HEK293 (cell line): ENCODE results near the gene STX10.

Source experiments
- CTCF ChIA-PET: fragments of 350-600 bp; formaldehyde crosslinking; extraction: SDS; loops from one replicate; lab custom pipeline; 2021; ENCODE audit warnings: antibody characterized with exemption; lab: Yijun Ruan, JAX
- POLR2A ChIA-PET: fragments of 300-600 bp; formaldehyde crosslinking; extraction: SDS; loops from one replicate; lab custom pipeline; 2020; ENCODE audit warnings: antibody characterized with exemption, inconsistent platforms; lab: Yijun Ruan, JAX
- H3K27ac ChIP-seq: fragments of 200-500 bp; sonication (Bioruptor generic); 2 replicates; pipeline ENCODE4 v1.5.1; 2014; ENCODE audit warnings: low read depth, low read length, control low read depth, inconsistent platforms; ENCODE audit errors: extremely low read depth
- H3K36me3 ChIP-seq, 2 experiments: fragments of 200-500 bp in 1 of 2; sonication (Bioruptor generic) in 1 of 2; 1 replicate in 1 of 2; 2 replicates in 1 of 2; pipeline ENCODE4 v1.5.1; 2014 to 2017; ENCODE audit warnings: inconsistent platforms in 2 of 2, low read length in 2 of 2; ENCODE audit not compliant: control insufficient read depth in 2 of 2, insufficient read depth in 1 of 2
- H3K4me1 ChIP-seq: fragments of 200-500 bp; sonication (Bioruptor generic); 2 replicates; pipeline ENCODE4 v1.5.1; 2014; ENCODE audit warnings: mild to moderate bottlenecking, low read length, inconsistent platforms; ENCODE audit not compliant: control insufficient read depth, insufficient read depth
- H3K4me3 ChIP-seq: 2 replicates; pipeline ENCODE4 v1.5.1; 2011; ENCODE audit warnings: low read depth, mild to moderate bottlenecking, control low read depth, low read length, moderate library complexity
- H3K9me3 ChIP-seq: fragments of 200-500 bp; sonication (Bioruptor generic); 2 replicates; pipeline ENCODE4 v1.5.1; 2014; ENCODE audit warnings: low read depth, low read length, inconsistent platforms; ENCODE audit not compliant: control insufficient read depth, insufficient read depth
- BCL11B ChIP-seq: fragments of 450-650 bp; formaldehyde crosslinking; IDR thresholded peaks from 2 replicates; pipeline ENCODE4 v1.5.1; 2016; ENCODE audit warnings: low read depth, missing biosample characterization, missing genetic modification characterization
- FEZF1 ChIP-seq: fragments of 450-650 bp; formaldehyde crosslinking; IDR thresholded peaks from 2 replicates; pipeline ENCODE4 v1.5.1; 2016; ENCODE audit warnings: missing biosample characterization, missing genetic modification characterization
- KLF9 ChIP-seq: fragments of 450-650 bp; formaldehyde crosslinking; IDR thresholded peaks from 2 replicates; pipeline ENCODE4 v1.5.1; 2016; ENCODE audit warnings: missing biosample characterization, missing genetic modification characterization, low read depth
- WT1 ChIP-seq: fragments of 450-650 bp; formaldehyde crosslinking; IDR thresholded peaks from 2 replicates; pipeline ENCODE4 v1.5.1; 2016; ENCODE audit warnings: missing biosample characterization, missing genetic modification characterization
- ZBTB17 ChIP-seq: fragments of 450-650 bp; formaldehyde crosslinking; IDR thresholded peaks from 2 replicates; pipeline ENCODE4 v1.5.1; 2016; ENCODE audit warnings: missing biosample characterization, missing genetic modification characterization
- ZBTB20 ChIP-seq: fragments of 450-650 bp; formaldehyde crosslinking; IDR thresholded peaks from 2 replicates; pipeline ENCODE4 v1.5.1; 2016; ENCODE audit warnings: missing biosample characterization, missing genetic modification characterization
- ZFP41 ChIP-seq: fragments of 450-650 bp; formaldehyde crosslinking; IDR thresholded peaks from 2 replicates; pipeline ENCODE4 v1.5.1; 2016; ENCODE audit warnings: missing biosample characterization, missing genetic modification characterization, borderline replicate concordance
- ZIC2 ChIP-seq: fragments of 450-650 bp; formaldehyde crosslinking; IDR thresholded peaks from 2 replicates; pipeline ENCODE4 v1.5.1; 2016; ENCODE audit warnings: missing biosample characterization, missing genetic modification characterization
- ZNF121 ChIP-seq: fragments of 450-650 bp; formaldehyde crosslinking; IDR thresholded peaks from 2 replicates; pipeline ENCODE4 v1.5.1; 2016; ENCODE audit warnings: missing biosample characterization, missing genetic modification characterization
- ZNF155 ChIP-seq: fragments of 450-650 bp; formaldehyde crosslinking; IDR thresholded peaks from 2 replicates; pipeline ENCODE4 v1.5.1; 2016; ENCODE audit warnings: missing biosample characterization, missing genetic modification characterization
- ZNF324 ChIP-seq: fragments of 450-650 bp; formaldehyde crosslinking; IDR thresholded peaks from 2 replicates; pipeline ENCODE4 v1.5.1; 2016; ENCODE audit warnings: missing biosample characterization, missing genetic modification characterization
- ZNF37A ChIP-seq: fragments of 450-650 bp; IDR thresholded peaks from 2 replicates; pipeline ENCODE4 v1.5.1; 2018; ENCODE audit warnings: missing biosample characterization, missing genetic modification characterization
- ZNF473 ChIP-seq: fragments of 450-650 bp; formaldehyde crosslinking; IDR thresholded peaks from 2 replicates; pipeline ENCODE4 v1.5.1; 2017; ENCODE audit warnings: missing biosample characterization, missing genetic modification characterization
- ZNF837 ChIP-seq: fragments of 450-650 bp; formaldehyde crosslinking; IDR thresholded peaks from 2 replicates; pipeline ENCODE4 v1.5.1; 2016; ENCODE audit warnings: missing biosample characterization, missing genetic modification characterization
- ZSCAN23 ChIP-seq: fragments of 450-650 bp; formaldehyde crosslinking; IDR thresholded peaks from 2 replicates; pipeline ENCODE4 v1.5.1; 2016; ENCODE audit warnings: missing biosample characterization, missing genetic modification characterization
- TF ChIP-seq, protein P1 (sequence below): fragments of 450-650 bp; formaldehyde crosslinking; IDR thresholded peaks from 2 replicates; pipeline ENCODE4 v1.5.1; 2017; ENCODE audit warnings: missing biosample characterization, missing genetic modification characterization
- TF ChIP-seq, protein P2 (sequence below): fragments of 450-650 bp; formaldehyde crosslinking; IDR thresholded peaks from 2 replicates; pipeline ENCODE4 v1.5.1; 2016; ENCODE audit warnings: missing biosample characterization, missing genetic modification characterization
- TF ChIP-seq, protein P3 (sequence below): fragments of 450-650 bp; formaldehyde crosslinking; IDR thresholded peaks from 2 replicates; pipeline ENCODE4 v1.5.1; 2017; ENCODE audit warnings: missing biosample characterization, mild to moderate bottlenecking, missing genetic modification characterization, moderate library complexity
- TF ChIP-seq, protein P4 (sequence below): fragments of 450-650 bp; formaldehyde crosslinking; conservative IDR thresholded peaks from 2 replicates; pipeline ENCODE4 v1.5.1; 2016; ENCODE audit warnings: low read depth, missing biosample characterization, missing genetic modification characterization
- TF ChIP-seq, protein P5 (sequence below): fragments of 450-650 bp; formaldehyde crosslinking; IDR thresholded peaks from 2 replicates; pipeline ENCODE4 v1.5.1; 2017; ENCODE audit warnings: missing biosample characterization, missing genetic modification characterization
- TF ChIP-seq, protein P6 (sequence below): fragments of 450-650 bp; formaldehyde crosslinking; IDR thresholded peaks from 2 replicates; pipeline ENCODE4 v1.5.1; 2016; ENCODE audit warnings: missing biosample characterization, missing genetic modification characterization

STX10 gene

DNA sequence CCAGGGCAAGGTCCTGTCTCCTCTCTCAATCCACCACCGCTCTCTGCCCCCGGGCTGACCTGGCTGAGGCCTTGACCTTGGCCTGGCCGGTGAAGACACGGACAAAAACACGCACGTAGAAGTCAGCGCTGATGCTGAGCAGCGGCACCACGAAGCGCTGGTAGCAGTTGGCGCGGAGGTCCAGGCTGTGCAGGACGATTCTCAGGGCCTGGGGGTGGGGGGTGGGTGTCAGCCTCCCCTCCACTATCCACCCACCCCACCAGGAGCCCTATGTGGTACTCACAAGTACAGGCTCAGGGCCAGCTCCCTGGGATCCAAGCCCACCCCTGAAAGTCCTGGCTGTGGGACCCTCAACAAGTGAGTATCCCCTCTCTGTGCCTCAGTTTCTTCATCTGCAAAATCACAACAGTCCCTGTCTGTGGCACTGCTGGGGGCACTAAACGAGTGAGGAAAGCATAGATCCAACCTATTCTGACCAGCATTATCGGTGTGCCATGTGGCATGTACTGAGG is 40.0 kb downstream of the STX10 start:
- peaks cover 14 to 56% of the 10 kb centered on the region in 2 experiments; a peak in 2 of 3 replicates for H3K36me3 ChIP-seq
- TF ChIP-seq ZFP41 (tag by site-specific recombination) (no peak), ZNF155 (tag by site-specific recombination) (no peak), ZNF473 (tag by site-specific recombination) (no peak), BCL11B (tag by site-specific recombination) (no peak), ZNF37A (tag by site-specific recombination) (no peak)
- TF ChIP-seq, protein P1, sequence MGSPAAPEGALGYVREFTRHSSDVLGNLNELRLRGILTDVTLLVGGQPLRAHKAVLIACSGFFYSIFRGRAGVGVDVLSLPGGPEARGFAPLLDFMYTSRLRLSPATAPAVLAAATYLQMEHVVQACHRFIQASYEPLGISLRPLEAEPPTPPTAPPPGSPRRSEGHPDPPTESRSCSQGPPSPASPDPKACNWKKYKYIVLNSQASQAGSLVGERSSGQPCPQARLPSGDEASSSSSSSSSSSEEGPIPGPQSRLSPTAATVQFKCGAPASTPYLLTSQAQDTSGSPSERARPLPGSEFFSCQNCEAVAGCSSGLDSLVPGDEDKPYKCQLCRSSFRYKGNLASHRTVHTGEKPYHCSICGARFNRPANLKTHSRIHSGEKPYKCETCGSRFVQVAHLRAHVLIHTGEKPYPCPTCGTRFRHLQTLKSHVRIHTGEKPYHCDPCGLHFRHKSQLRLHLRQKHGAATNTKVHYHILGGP (tag by site-specific recombination), result no peak
- TF ChIP-seq, protein P2, sequence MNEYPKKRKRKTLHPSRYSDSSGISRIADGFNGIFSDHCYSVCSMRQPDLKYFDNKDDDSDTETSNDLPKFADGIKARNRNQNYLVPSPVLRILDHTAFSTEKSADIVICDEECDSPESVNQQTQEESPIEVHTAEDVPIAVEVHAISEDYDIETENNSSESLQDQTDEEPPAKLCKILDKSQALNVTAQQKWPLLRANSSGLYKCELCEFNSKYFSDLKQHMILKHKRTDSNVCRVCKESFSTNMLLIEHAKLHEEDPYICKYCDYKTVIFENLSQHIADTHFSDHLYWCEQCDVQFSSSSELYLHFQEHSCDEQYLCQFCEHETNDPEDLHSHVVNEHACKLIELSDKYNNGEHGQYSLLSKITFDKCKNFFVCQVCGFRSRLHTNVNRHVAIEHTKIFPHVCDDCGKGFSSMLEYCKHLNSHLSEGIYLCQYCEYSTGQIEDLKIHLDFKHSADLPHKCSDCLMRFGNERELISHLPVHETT (tag by site-specific recombination), result no peak
- POLR2A ChIA-PET, result no interaction called here
- H3K9me3 ChIP-seq, result no peaks in the 10 kb centered on the region
- H3K4me1 ChIP-seq, result no peaks in the 10 kb centered on the region
- no peak overlapping the region for H3K4me3 ChIP-seq
- CTCF ChIA-PET, result interaction anchor here (0.6 kb wide), 1 partner anchor 144 kb away, joined by 4 read pairs; no protein-coding TSS in a partner anchor
- H3K27ac ChIP-seq, result no peak overlapping the region

DNA sequence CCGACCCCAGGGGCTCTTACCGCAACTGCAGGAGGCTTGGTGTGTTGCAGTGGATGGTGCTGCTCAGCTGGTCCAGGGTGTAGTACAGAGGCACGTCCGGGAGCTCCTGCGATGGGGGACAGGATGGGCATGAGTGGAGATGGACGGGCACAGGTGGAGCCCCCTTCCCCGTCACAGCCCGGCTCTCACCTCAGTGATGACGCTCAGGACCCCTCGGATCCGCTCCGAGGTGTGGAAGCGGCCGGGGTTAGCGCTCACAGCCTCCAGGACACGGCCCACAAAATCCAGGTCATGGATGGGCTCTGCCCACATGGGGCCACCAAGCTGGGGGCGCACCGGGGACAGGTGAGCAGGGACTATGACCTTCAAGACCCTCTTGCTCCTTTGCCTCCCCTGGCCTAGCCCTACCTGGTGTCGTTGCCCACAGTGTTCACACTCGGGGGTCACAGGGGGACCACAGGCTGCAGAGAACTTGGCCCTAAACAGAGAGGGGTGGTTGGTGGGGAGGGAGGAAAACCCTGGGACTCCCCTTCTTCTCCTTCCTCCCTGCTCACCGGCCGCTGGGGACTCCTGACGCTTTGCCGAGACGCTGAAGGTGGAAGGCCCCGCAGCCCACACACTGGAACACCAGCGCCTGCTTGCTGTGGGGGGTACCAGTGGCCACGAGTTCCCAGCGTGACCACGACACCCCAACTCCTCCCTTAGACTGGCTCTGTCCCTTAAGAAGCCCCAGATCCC is 40.6 kb downstream of the STX10 start:
- no peak overlapping the region for H3K27ac ChIP-seq
- H3K9me3 ChIP-seq, result no peaks in the 10 kb centered on the region
- H3K4me3 ChIP-seq, result no peak overlapping the region
- ChIA-PET POLR2A (no interaction called here), CTCF (interaction anchor here (0.6 kb wide), 2 partner anchors 18 to 143 kb away, joined by 3 to 4 read pairs; no protein-coding TSS in a partner anchor)
- no peaks in the 10 kb centered on the region for H3K4me1 ChIP-seq
- peaks cover 11 to 57% of the 10 kb centered on the region in 2 experiments; a peak in 2 of 3 replicates for H3K36me3 ChIP-seq
- no peak for TF ChIP-seq KLF9
- no peak for TF ChIP-seq FEZF1 (tag by site-specific recombination)
- no peak for TF ChIP-seq ZBTB20 (tag by site-specific recombination)
- TF ChIP-seq, protein P3, sequence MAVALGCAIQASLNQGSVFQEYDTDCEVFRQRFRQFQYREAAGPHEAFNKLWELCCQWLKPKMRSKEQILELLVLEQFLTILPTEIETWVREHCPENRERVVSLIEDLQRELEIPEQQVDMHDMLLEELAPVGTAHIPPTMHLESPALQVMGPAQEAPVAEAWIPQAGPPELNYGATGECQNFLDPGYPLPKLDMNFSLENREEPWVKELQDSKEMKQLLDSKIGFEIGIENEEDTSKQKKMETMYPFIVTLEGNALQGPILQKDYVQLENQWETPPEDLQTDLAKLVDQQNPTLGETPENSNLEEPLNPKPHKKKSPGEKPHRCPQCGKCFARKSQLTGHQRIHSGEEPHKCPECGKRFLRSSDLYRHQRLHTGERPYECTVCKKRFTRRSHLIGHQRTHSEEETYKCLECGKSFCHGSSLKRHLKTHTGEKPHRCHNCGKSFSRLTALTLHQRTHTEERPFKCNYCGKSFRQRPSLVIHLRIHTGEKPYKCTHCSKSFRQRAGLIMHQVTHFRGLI, result no peak
- no peak for TF ChIP-seq ZNF837 (tag by site-specific recombination)
- no peak for TF ChIP-seq WT1 (tag by site-specific recombination)
- no peak for TF ChIP-seq ZNF324 (tag by site-specific recombination)
- no peak for TF ChIP-seq ZNF121 (tag by site-specific recombination)
- TF ChIP-seq, protein P4, sequence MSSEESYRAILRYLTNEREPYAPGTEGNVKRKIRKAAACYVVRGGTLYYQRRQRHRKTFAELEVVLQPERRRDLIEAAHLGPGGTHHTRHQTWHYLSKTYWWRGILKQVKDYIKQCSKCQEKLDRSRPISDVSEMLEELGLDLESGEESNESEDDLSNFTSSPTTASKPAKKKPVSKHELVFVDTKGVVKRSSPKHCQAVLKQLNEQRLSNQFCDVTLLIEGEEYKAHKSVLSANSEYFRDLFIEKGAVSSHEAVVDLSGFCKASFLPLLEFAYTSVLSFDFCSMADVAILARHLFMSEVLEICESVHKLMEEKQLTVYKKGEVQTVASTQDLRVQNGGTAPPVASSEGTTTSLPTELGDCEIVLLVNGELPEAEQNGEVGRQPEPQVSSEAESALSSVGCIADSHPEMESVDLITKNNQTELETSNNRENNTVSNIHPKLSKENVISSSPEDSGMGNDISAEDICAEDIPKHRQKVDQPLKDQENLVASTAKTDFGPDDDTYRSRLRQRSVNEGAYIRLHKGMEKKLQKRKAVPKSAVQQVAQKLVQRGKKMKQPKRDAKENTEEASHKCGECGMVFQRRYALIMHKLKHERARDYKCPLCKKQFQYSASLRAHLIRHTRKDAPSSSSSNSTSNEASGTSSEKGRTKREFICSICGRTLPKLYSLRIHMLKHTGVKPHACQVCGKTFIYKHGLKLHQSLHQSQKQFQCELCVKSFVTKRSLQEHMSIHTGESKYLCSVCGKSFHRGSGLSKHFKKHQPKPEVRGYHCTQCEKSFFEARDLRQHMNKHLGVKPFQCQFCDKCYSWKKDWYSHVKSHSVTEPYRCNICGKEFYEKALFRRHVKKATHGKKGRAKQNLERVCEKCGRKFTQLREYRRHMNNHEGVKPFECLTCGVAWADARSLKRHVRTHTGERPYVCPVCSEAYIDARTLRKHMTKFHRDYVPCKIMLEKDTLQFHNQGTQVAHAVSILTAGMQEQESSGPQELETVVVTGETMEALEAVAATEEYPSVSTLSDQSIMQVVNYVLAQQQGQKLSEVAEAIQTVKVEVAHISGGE (tag by site-specific recombination), result no peak
- TF ChIP-seq ZIC2 (tag by site-specific recombination), result no peak
- TF ChIP-seq ZBTB17 (tag by site-specific recombination), result no peak
- TF ChIP-seq, protein P5, sequence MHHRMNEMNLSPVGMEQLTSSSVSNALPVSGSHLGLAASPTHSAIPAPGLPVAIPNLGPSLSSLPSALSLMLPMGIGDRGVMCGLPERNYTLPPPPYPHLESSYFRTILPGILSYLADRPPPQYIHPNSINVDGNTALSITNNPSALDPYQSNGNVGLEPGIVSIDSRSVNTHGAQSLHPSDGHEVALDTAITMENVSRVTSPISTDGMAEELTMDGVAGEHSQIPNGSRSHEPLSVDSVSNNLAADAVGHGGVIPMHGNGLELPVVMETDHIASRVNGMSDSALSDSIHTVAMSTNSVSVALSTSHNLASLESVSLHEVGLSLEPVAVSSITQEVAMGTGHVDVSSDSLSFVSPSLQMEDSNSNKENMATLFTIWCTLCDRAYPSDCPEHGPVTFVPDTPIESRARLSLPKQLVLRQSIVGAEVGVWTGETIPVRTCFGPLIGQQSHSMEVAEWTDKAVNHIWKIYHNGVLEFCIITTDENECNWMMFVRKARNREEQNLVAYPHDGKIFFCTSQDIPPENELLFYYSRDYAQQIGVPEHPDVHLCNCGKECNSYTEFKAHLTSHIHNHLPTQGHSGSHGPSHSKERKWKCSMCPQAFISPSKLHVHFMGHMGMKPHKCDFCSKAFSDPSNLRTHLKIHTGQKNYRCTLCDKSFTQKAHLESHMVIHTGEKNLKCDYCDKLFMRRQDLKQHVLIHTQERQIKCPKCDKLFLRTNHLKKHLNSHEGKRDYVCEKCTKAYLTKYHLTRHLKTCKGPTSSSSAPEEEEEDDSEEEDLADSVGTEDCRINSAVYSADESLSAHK, result no peak
- TF ChIP-seq, protein P6, sequence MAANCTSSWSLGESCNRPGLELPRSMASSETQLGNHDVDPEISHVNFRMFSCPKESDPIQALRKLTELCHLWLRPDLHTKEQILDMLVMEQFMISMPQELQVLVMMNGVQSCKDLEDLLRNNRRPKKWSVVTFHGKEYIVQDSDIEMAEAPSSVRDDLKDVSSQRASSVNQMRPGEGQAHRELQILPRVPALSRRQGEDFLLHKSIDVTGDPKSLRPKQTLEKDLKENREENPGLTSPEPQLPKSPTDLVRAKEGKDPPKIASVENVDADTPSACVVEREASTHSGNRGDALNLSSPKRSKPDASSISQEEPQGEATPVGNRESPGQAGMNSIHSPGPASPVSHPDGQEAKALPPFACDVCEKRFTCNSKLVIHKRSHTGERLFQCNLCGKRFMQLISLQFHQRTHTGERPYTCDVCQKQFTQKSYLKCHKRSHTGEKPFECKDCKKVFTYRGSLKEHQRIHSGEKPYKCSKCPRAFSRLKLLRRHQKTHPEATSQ, result no peak
- no peak for TF ChIP-seq ZSCAN23 (tag by site-specific recombination)
